Right lobe of liver (tissue), 6 donors: Measurements from ENCODE around the gene PAFAH1B2. TPM values are rescaled to one million over a fixed set of nuclear protein-coding genes. Genes with fewer than 3 reads are reported as not detected.

ENCODE experiments used
- ATAC-seq, 4 donors: fragments of 200-7000 bp; cut with Tn5 transposase; one replicate each; pipeline ENCODE4 v1.9.1; 2020; ENCODE audit warnings: mild to moderate bottlenecking in 4 of 4, moderate library complexity in 4 of 4
- DNase-seq, 3 donors: peaks; one replicate each; pipeline ENCODE4 v3.0.0-alpha.2; 2020
- H3K27ac ChIP-seq, 3 donors: fragments of 200-600 bp; one replicate each; pipeline ENCODE4 v1.8.0; 2022
- H3K27me3 ChIP-seq, 2 donors: fragments of 200-600 bp; one replicate each; pipeline ENCODE4 v1.8.0; 2022
- H3K36me3 ChIP-seq, 4 donors: fragments of 200-600 bp; sonication (generic) in 1 of 4; one replicate each; pipeline versions ENCODE4 v1.5.1 to v1.8.0; 2017 to 2022; ENCODE audit warnings: control low read depth in 1 of 4
- H3K4me1 ChIP-seq, 4 donors: fragments of 200-600 bp; sonication (generic) in 1 of 4; one replicate each; pipeline versions ENCODE4 v1.5.1 to v1.8.0; 2017 to 2022; ENCODE audit warnings: control low read depth in 1 of 4
- H3K4me3 ChIP-seq, 3 donors: fragments of 200-600 bp; one replicate each; pipeline ENCODE4 v1.8.0; 2022
- H3K9me3 ChIP-seq, 4 donors: fragments of 200-600 bp; sonication (generic) in 1 of 4; one replicate each; pipeline versions ENCODE4 v1.5.1 to v1.8.0; 2017 to 2022; ENCODE audit warnings: control low read depth in 1 of 4
- POLR2A ChIP-seq: fragments of 450-650 bp; IDR thresholded peaks from one replicate; pipeline ENCODE4 v1.6.1; 2017; ENCODE audit warnings: antibody characterized with exemption, mild to moderate bottlenecking
- WGBS: methylation state at CpG from one replicate; pipeline ENCODE4 v1.1.6; 2018; ENCODE audit warnings: low coverage, low lambda C conversion rate; ENCODE audit not compliant: insufficient coverage; ENCODE audit errors: missing lambda C conversion rate; 5-methylcytosine and 5-hydroxymethylcytosine counted together
- intact Hi-C, 2 donors: fragments of 100-400 bp; cut with DNase I; formaldehyde crosslinking; loops; one replicate each; pipeline versions ENCODE4 v1.11.2 to v1.14.1; 2022
- total RNA-seq, 6 experiments: library from RNA; depleted of rRNA in 2 of 6; stranded (reverse); fragments of >200 nt in 2 of 6; fragmentation: NEBNext Ultra II Directional in 3 of 6; extraction: Animal tissue kit (Norgen Biotek cat#: 25700) in 3 of 6; gene quantifications; one replicate each; pipeline versions ENCODE4 v1.1.0 to v1.2.4, GENCODE V29; 2016 to 2023
- TF ChIP-seq, protein P1 (sequence below), 4 donors: fragments of 200-600 bp in 3 of 4; fragments of 450-650 bp in 1 of 4; IDR thresholded peaks; one replicate each; pipeline versions ENCODE4 v1.5.1 to v1.8.0; 2016 to 2022; ENCODE audit warnings: antibody characterized with exemption in 4 of 4, mild to moderate bottlenecking in 2 of 4
- donor health status: DM: no; HTN: yes; CAD: no.
- donor health status: DM: no; HTN: no; CAD: no.
- donor health status: DM: no; HTN: no; CAD: no.
- donor health status: DM: no; HTN: yes; CAD: no.
- donor health status: DM: no; HTN: yes; CAD: no.

Gene PAFAH1B2
- total RNA-seq, 6 experiments from 2014 or later: 22.2 to 39.1 (median 29.3) TPM

DNA sequence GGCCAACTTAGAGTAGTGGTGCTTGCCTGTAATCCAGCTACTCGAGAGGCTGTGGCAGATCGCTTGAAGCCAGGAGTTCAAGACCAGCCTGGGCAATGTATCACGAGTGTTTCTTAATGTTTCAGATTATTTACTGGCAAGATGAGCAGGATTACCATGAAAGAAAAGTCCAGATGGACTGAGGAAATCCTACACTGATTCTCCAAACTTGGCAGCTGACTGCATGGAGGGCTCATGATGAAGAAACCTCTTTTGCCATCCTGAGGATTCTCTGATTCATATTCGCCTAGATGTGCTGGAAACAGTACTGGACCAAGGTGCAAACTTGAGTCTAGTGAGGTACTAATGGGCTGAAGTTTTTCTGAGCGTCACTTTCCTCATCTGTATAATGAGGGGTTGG, 31.7 kb downstream of the PAFAH1B2 start:
- H3K9me3 ChIP-seq: no peaks in the 10 kb centered on the region
- TF ChIP-seq POLR2A: no peak
- TF ChIP-seq, protein P1, sequence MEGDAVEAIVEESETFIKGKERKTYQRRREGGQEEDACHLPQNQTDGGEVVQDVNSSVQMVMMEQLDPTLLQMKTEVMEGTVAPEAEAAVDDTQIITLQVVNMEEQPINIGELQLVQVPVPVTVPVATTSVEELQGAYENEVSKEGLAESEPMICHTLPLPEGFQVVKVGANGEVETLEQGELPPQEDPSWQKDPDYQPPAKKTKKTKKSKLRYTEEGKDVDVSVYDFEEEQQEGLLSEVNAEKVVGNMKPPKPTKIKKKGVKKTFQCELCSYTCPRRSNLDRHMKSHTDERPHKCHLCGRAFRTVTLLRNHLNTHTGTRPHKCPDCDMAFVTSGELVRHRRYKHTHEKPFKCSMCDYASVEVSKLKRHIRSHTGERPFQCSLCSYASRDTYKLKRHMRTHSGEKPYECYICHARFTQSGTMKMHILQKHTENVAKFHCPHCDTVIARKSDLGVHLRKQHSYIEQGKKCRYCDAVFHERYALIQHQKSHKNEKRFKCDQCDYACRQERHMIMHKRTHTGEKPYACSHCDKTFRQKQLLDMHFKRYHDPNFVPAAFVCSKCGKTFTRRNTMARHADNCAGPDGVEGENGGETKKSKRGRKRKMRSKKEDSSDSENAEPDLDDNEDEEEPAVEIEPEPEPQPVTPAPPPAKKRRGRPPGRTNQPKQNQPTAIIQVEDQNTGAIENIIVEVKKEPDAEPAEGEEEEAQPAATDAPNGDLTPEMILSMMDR (IDR thresholded peaks at IDR 0.05): no peak
- H3K4me3 ChIP-seq: no peak overlapping the region
- H3K27ac ChIP-seq: no peak overlapping the region
- WGBS: 86% methylated on average over 3 of the region's 5 CpGs
- intact Hi-C loops: loop anchor here in 1 of 2 donors (10.0 kb wide), 1 partner anchor 49 kb away; no protein-coding TSS in a partner anchor
- DNase-seq (no peak), ATAC-seq (no peak)
- H3K4me1 ChIP-seq: peaks cover 0 to 21% (median 5%) of the 10 kb centered on the region in 4 donors
- no peaks in the 10 kb centered on the region for H3K27me3 ChIP-seq
- peaks cover 0 to 3% (median 0%) of the 10 kb centered on the region in 4 donors for H3K36me3 ChIP-seq

DNA sequence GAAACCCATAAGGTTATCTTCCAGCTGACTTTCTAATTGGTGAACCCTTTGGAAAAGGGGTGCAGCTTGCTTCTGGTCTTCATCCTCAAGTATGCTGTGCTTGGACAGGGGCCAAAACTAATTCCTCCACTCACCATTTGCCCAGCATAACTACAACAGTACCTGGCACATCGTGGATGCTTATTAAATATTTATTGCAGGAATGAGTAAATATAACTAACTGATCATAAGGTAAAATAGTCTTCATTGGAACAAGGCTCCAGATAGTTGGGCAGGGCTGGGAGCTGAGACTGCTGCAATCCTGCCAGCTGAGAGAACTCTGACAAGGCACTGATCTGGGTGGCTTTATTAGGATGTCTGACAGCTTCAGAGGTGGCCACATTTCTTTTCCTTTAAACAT, 32.1 kb downstream of the PAFAH1B2 start:
- ATAC-seq (no peak), DNase-seq (no peak)
- TF ChIP-seq POLR2A: no peak
- TF ChIP-seq, protein P1 (IDR thresholded peaks at IDR 0.05): no peak
- no peaks in the 10 kb centered on the region for H3K27me3 ChIP-seq
- no peak overlapping the region for H3K27ac ChIP-seq
- intact Hi-C loops: loop anchor here in 1 of 2 donors (10.0 kb wide), 1 partner anchor 49 kb away; no protein-coding TSS in a partner anchor
- H3K36me3 ChIP-seq: no peaks in the 10 kb centered on the region
- H3K4me1 ChIP-seq: peaks cover 0 to 25% (median 5%) of the 10 kb centered on the region in 4 donors
- no peaks in the 10 kb centered on the region for H3K9me3 ChIP-seq
- 71% methylated on average over 1 of the region's 1 CpG for WGBS
- no peak overlapping the region for H3K4me3 ChIP-seq

DNA sequence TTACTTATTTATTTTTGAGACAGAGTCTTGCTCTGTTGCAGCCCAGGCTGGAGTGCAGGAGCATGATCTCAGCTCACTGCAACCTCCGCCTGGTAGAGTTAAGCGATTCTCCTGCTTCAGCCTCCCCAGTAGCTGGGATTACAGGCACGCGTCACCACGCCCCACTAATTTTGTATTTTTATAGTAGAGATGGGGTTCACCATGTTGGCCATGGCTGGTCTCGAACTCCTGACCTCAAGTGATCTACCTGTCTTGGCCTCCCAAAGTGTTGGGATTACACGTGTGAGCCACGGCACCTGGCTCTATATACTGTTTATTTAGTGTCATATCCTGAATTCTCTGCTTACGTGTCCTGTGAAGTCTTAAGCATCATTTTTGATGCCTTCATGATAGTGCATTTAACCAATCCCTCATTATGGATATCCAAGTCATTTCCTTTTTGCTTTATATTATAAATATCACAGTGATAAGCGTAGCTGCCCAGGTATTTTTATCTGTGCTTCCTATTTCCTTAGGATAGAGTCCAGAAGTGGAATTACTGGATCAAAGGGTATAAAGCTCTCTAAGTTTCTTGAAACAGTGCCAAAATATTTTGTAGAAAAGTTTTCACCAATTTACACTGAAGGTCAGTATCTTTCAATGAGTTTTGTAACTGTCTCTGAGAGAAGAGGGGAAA, 33.6 kb downstream of the PAFAH1B2 start:
- WGBS: 84% methylated on average over 10 of the region's 10 CpGs
- Histone ChIP-seq H3K36me3 (peaks cover 0 to 11% (median 5%) of the 10 kb centered on the region in 4 donors), H3K4me1 (peaks cover 0 to 25% (median 5%) of the 10 kb centered on the region in 4 donors), H3K27ac (peak overlapping the region; percentile 93 to 97 (median 95)), H3K27me3 (no peaks in the 10 kb centered on the region), H3K9me3 (no peaks in the 10 kb centered on the region), H3K4me3 (peak overlapping the region in 2 of 3 donors; percentile 92 to 100)
- no peak for TF ChIP-seq POLR2A
- TF ChIP-seq, protein P1 (IDR thresholded peaks at IDR 0.05): no peak
- DNase-seq: no peak
- ATAC-seq: no peak
- intact Hi-C loops: loop anchor here in 1 of 2 donors (10.0 kb wide), 1 partner anchor 47 kb away; no protein-coding TSS in a partner anchor

DNA sequence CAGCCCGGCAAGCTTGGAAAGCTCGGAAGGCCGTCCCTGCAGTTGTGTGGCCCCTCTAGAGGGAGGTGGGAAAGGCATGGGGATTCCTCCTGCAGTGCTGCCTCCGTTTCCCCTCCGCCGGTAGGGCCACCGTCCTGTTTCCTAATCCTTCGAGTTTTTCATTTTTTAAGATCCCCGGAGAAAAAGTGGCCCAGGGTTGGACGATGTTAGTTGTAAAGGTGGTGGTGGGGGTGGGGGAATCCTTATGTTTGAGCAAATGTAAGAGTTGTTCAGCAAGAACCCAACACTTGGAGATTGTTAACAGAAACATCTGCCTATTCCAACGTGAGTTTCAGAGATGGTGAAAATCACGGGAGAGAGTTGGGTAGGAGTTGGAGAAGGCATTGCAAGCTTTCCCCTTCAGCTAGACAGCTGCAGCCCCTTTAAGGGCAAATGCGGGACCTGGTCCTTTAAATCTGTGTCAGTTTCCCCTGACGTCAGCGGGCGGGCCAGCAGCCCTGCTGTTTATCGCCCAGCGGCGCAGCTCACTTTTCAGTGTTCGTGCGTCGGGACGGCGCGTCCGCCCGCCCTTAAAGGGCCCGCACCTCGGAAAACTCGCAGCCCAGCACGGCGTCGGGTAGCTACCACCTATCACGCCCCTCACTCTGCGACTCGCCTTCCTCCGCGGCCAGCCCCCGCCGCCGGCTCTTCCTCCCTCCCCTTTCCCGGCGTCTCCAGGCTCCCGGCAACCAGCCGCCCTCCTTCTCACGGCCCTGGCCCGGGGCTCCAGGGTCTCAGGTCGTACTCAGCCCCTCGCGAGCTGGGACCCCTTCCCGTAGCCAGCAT, 34.3 kb downstream of the PAFAH1B2 start, which contains the start of gene SIDT2:
Gene SIDT2 (plus strand): TSS at position 534 of the 825 bp plus-strand sequence. CDS start 521 bp downstream, outside the sequence.
- peaks cover 0 to 17% (median 6%) of the 10 kb centered on the region in 4 donors for H3K36me3 ChIP-seq
- H3K27ac ChIP-seq: peak within 1 kb of the TSS; percentile 93 to 97 (median 95)
- H3K9me3 ChIP-seq: no peaks in the 10 kb centered on the region
- peak; percentile 91 for TF ChIP-seq POLR2A
- TF ChIP-seq, protein P1 (IDR thresholded peaks at IDR 0.05): no peak
- under 1% methylated on average over 32 of the region's 51 CpGs for WGBS
- peak within 1 kb of the TSS; percentile 92 to 100 (median 93) for H3K4me3 ChIP-seq
- no peaks in the 10 kb centered on the region for H3K27me3 ChIP-seq
- peaks cover 0 to 24% (median 5%) of the 10 kb centered on the region in 4 donors for H3K4me1 ChIP-seq
- peak; percentile 94 to 97 (median 96) for ATAC-seq
- intact Hi-C loops: loop anchor here in 1 of 2 donors (10.0 kb wide), 1 partner anchor 46 kb away; no protein-coding TSS in a partner anchor
- DNase-seq: peak; percentile 97 to 98 (median 97)
